Stimulated activated CD4-positive, alpha-beta T cell treated with anti-CD3 and anti-CD28 coated beads, Interleukin-15, amount 100 ng/mL, for 1 hour (primary cell): ENCODE results near the gene SLC15A1.
A peak's percentile ranks its signal among the peaks of the same experiment; 100 is the strongest.
"Not testable (repeated sequence)": the region's sequence is repeated elsewhere in the genome, so short reads cannot be mapped to it uniquely, and the experiment has no call there.

Experiments used
- DNase-seq, 2 donors: peaks; one replicate each; pipeline ENCODE4 v3.0.0-alpha.2; 2020; ENCODE audit warnings: low read depth in 1 of 2, low spot score in 1 of 2

The SLC15A1 gene

GRCh38 chr13:98664510-98664909 is 88.0 kb downstream of the SLC15A1 start:
- DNase-seq: no peak

- peak in 1 of 2 donors; percentile 34 for DNase-seq
Observed at GRCh38 chr13:98664047-98664446, 88.4 kb downstream of the SLC15A1 start.

GRCh38 chr13:98658131-98658530 is 94.3 kb downstream of the SLC15A1 start:
- no peak for DNase-seq

- no peak for DNase-seq
Observed at GRCh38 chr13:98657506-98658085, 94.9 kb downstream of the SLC15A1 start.

GRCh38 chr13:98656223-98656622 is 96.2 kb downstream of the SLC15A1 start:
- no peak for DNase-seq

- peak; percentile 51 to 59 for DNase-seq
Observed at GRCh38 chr13:98653463-98653985, 98.9 kb downstream of the SLC15A1 start.

- no peak for DNase-seq
Observed at GRCh38 chr13:98652721-98653462, 99.6 kb downstream of the SLC15A1 start.

GRCh38 chr13:98652276-98652675 is 100.2 kb downstream of the SLC15A1 start:
- DNase-seq: no peak

GRCh38 chr13:98651744-98652143 is 100.7 kb downstream of the SLC15A1 start:
- no peak for DNase-seq

GRCh38 chr13:98650396-98651107 is 101.9 kb downstream of the SLC15A1 start:
- no peak for DNase-seq

- DNase-seq: no peak
Observed at GRCh38 chr13:98649861-98650260, 102.6 kb downstream of the SLC15A1 start.

GRCh38 chr13:98648686-98649085 is 103.8 kb downstream of the SLC15A1 start:
- DNase-seq: no peak

- no peak for DNase-seq
Observed at GRCh38 chr13:98648141-98648540, 104.3 kb downstream of the SLC15A1 start.

- DNase-seq: no peak
Observed at GRCh38 chr13:98647121-98647520, 105.4 kb downstream of the SLC15A1 start.

- DNase-seq: no peak
Observed at GRCh38 chr13:98643479-98643878, 109.0 kb downstream of the SLC15A1 start.

GRCh38 chr13:98641075-98641474 is 111.4 kb downstream of the SLC15A1 start:
- no peak for DNase-seq

- DNase-seq: not testable (repeated sequence)
Observed at GRCh38 chr13:98639785-98640184, 112.7 kb downstream of the SLC15A1 start.

GRCh38 chr13:98638352-98638751 is 114.1 kb downstream of the SLC15A1 start:
- DNase-seq: not testable (repeated sequence)
